PFSK-1 (cell line): ENCODE results near the gene IFNA1. TPM values are rescaled to one million over a fixed set of nuclear protein-coding genes. Genes with fewer than 3 reads are reported as not detected.

Experiments
- FOXP2 ChIP-seq: optimal IDR thresholded peaks from 2 replicates; pipeline ENCODE3; 2011; ENCODE audit warnings: borderline replicate concordance, control low read depth, inconsistent platforms; ENCODE audit not compliant: insufficient read depth; ENCODE audit errors: extremely low read length, extremely low read depth
- POLR2AphosphoS5 ChIP-seq: IDR thresholded peaks from 2 replicates; pipeline ENCODE4 v1.6.1; 2012; ENCODE audit warnings: low read depth, mild to moderate bottlenecking, control low read depth, low read length, moderate library complexity
- REST ChIP-seq, 2 experiments: IDR thresholded peaks; 2 replicates each; pipeline versions ENCODE4 v1.6.1 to v1.8.0; 2011 to 2012; ENCODE audit warnings: low read depth in 2 of 2, low read length in 2 of 2, control low read depth in 1 of 2, inconsistent platforms in 1 of 2, mild to moderate bottlenecking in 1 of 2, moderate library complexity in 1 of 2; ENCODE audit not compliant: insufficient read depth in 1 of 2
- SIN3A ChIP-seq: IDR thresholded peaks from 2 replicates; pipeline ENCODE4 v1.6.1; 2012; ENCODE audit warnings: mild to moderate bottlenecking, low read length, moderate library complexity, borderline replicate concordance; ENCODE audit not compliant: insufficient read depth
- TAF1 ChIP-seq: IDR thresholded peaks from 2 replicates; pipeline ENCODE4 v1.6.1; 2012; ENCODE audit warnings: low read length, control low read depth, borderline replicate concordance; ENCODE audit not compliant: insufficient read depth
- polyA plus RNA-seq: library from polyadenylated mRNA; unstranded; fragments of >200 nt; gene quantifications from one replicate; pipeline ENCODE4 v1.2.1, GENCODE V29; 2012; ENCODE audit warnings: low read depth, missing spikeins; ENCODE audit not compliant: insufficient read length

Gene IFNA1
- polyA plus RNA-seq: not detected

GRCh38 chr9:21440139-21440538 lies at the start of gene IFNA1:
IFNA1 (plus strand) TSS chr9:21440439; CDS start chr9:21440508, 69 bp downstream.
- TF ChIP-seq FOXP2 (no peak), REST (IDR thresholded peaks at IDR 0.05; ENCODE audit: insufficient read depth in 1 of 2, low read depth in 2 of 2, low read length in 2 of 2) (no peak), SIN3A (no peak), TAF1 (no peak), POLR2AphosphoS5 (no peak)

GRCh38 chr9:21392270-21392669 lies 48.0 kb upstream of the IFNA1 start:
- TF ChIP-seq REST (IDR thresholded peaks at IDR 0.05; ENCODE audit: insufficient read depth in 1 of 2, low read depth in 2 of 2, low read length in 2 of 2): no peak
- TF ChIP-seq SIN3A: no peak
- TF ChIP-seq FOXP2: no peak
- TF ChIP-seq TAF1: no peak
- no peak for TF ChIP-seq POLR2AphosphoS5

GRCh38 chr9:21395778-21396717 lies 44.2 kb upstream of the IFNA1 start:
- TF ChIP-seq SIN3A (no peak), POLR2AphosphoS5 (no peak), FOXP2 (no peak), TAF1 (no peak), REST (IDR thresholded peaks at IDR 0.05; ENCODE audit: insufficient read depth in 1 of 2, low read depth in 2 of 2, low read length in 2 of 2) (no peak)

GRCh38 chr9:21398955-21399489 lies 41.2 kb upstream of the IFNA1 start:
- TF ChIP-seq REST (IDR thresholded peaks at IDR 0.05; ENCODE audit: insufficient read depth in 1 of 2, low read depth in 2 of 2, low read length in 2 of 2) (no peak), POLR2AphosphoS5 (no peak), SIN3A (no peak), TAF1 (no peak), FOXP2 (no peak)
